ENCODE data around the gene RLN3. TPM values are rescaled to one million over a fixed set of nuclear protein-coding genes. Genes with fewer than 3 reads are reported as not detected.

Gene RLN3
- total and polyA plus RNA-seq, 10 of the 15 experiments (the other 5 are each of a cell fraction or from before 2014, with no cell fraction given), result not detected

- TF ChIP-seq NBN (IDR thresholded peaks at IDR 0.05), result peak; percentile 79
- TF ChIP-seq NFYB (IDR thresholded peaks at IDR 0.05; ENCODE audit: insufficient read depth, low read depth, low read length), result 0 out of 2 replicates have a peak, but pooled peaks have one; percentile 9
- TF ChIP-seq BACH1 (IDR thresholded peaks at IDR 0.05; ENCODE audit: borderline replicate concordance), result peak; percentile 58
- TF ChIP-seq KDM1A (IDR thresholded peaks at IDR 0.05; ENCODE audit: borderline replicate concordance), result no peak
- no peak for TF ChIP-seq EZH2 (IDR thresholded peaks at IDR 0.05; ENCODE audit: borderline replicate concordance, control insufficient read depth, low read depth, low read length)
- TF ChIP-seq FOXK2 (IDR thresholded peaks at IDR 0.05), result no peak
- peak; percentile 53 for TF ChIP-seq MYC (IDR thresholded peaks at IDR 0.05; ENCODE audit: insufficient read depth, insufficient read length, insufficient replicate concordance, low read length, severe bottlenecking)
- peak; percentile 75; the same call in 1 of the 2 replicates for TF ChIP-seq TAF1 (IDR thresholded peaks at IDR 0.05; ENCODE audit: borderline replicate concordance, low read depth, low read length)
- TF ChIP-seq JUNB (IDR thresholded peaks at IDR 0.05), result peak; percentile 15; the same call in 1 of the 2 replicates
- TF ChIP-seq BCL11A (IDR thresholded peaks at IDR 0.05; ENCODE audit: low read depth, low read length), result no peak
Measured at GRCh38 chr19:13986348-13986904, 41.5 kb upstream of the RLN3 start (continued).

GRCh38 chr19:13987101-13987890, 40.7 kb upstream of the RLN3 start:
- 53% methylated on average over 17 of the region's 17 CpGs for WGBS (ENCODE audit: insufficient coverage, insufficient replicate concordance, low lambda C conversion rate, missing lambda C conversion rate)
- H3K27me3 ChIP-seq (replicated peaks in 1 of 2; ENCODE audit: control insufficient read depth in 2 of 2, insufficient read depth in 2 of 2, low read length in 1 of 2), result no peaks in the 10 kb centered on the region
- peak overlapping the region; percentile 49; the same call in 1 of the 2 replicates for H3K4me3 ChIP-seq
- intact Hi-C loops (cut with micrococcal nuclease; ENCODE audit: unreplicated experiment), result loop anchor here (2.0 to 10.0 kb wide), 3 partner anchors 18 to 48 kb away; partner anchors contain the start of genes DCAF15 and IL27RA
- no peaks in the 10 kb centered on the region for H4K20me1 ChIP-seq (ENCODE audit: control insufficient read depth, insufficient read depth)
- ChIA-PET SMC1A (ENCODE audit: uncharacterized antibody, unreplicated experiment) (interaction anchor here (1.0 to 3.6 kb wide), 7 partner anchors 13 to 55 kb away, joined by 3 to 18 read pairs (median 4); partner anchors contain the start of gene IL27RA), RAD21 (ENCODE audit: unreplicated experiment) (interaction anchor here (0.6 to 4.2 kb wide), 8 partner anchors 17 to 72 kb away, joined by 3 to 35 read pairs (median 4); partner anchors contain the start of genes DCAF15, IL27RA and RFX1), CTCF (interaction anchor here (0.6 to 2.7 kb wide), 9 partner anchors 13 to 623 kb away, joined by 3 to 13 read pairs (median 4); partner anchors contain the start of gene IL27RA), POLR2A (interaction anchor here (1.0 to 6.5 kb wide), 7 partner anchors 11 to 72 kb away, joined by 3 to 49 read pairs (median 4); partner anchors contain the start of genes IL27RA and RFX1)
- H3K9ac ChIP-seq (ENCODE audit: control insufficient read depth, insufficient read depth, low read length), result peak overlapping the region; percentile 76
- H2AFZ ChIP-seq (ENCODE audit: control insufficient read depth, low read depth, low read length), result peak overlapping the region; percentile 54
- H3K4me1 ChIP-seq (ENCODE audit: control insufficient read depth, insufficient read depth, low read length), result peaks cover 27% of the 10 kb centered on the region
- in situ Hi-C loops (cut with MboI), result no loop called here
- no peaks in the 10 kb centered on the region for H3K9me3 ChIP-seq (replicated peaks; ENCODE audit: control insufficient read depth, insufficient read depth, low read length)
- DNase-seq (ENCODE audit: low read depth, low spot score) (no peak), FAIRE-seq (no peak), ATAC-seq (no peak)
- peak overlapping the region; percentile 83 for H3K4me2 ChIP-seq (ENCODE audit: control insufficient read depth, insufficient read depth)
- peaks cover 0 to 1% of the 10 kb centered on the region in 2 experiments; a peak in 3 of 4 replicates for H3K36me3 ChIP-seq (ENCODE audit: control insufficient read depth in 2 of 2, insufficient read depth in 2 of 2, low read length in 1 of 2)
- H3K79me2 ChIP-seq (ENCODE audit: control insufficient read depth, insufficient read depth, low read length), result no peaks in the 10 kb centered on the region
- peak overlapping the region; percentile 94 for H3K27ac ChIP-seq (ENCODE audit: control insufficient read depth, insufficient read depth)
- BruUV-seq (replicated peaks), result no TSS peak
- TF ChIP-seq ELK1 (IDR thresholded peaks at IDR 0.05; ENCODE audit: low read depth, low read length), result no peak
- no peak for TF ChIP-seq STAT1 (conservative IDR thresholded peaks at IDR 0.05)
- no peak for TF ChIP-seq EED (IDR thresholded peaks at IDR 0.05; ENCODE audit: low read depth)
- TF ChIP-seq KDM1A (IDR thresholded peaks at IDR 0.05; ENCODE audit: borderline replicate concordance), result no peak
- TF ChIP-seq POU2F2 (IDR thresholded peaks at IDR 0.05; ENCODE audit: borderline replicate concordance, low read depth, low read length), result no peak
- no peak for TF ChIP-seq ZNF622 (IDR thresholded peaks at IDR 0.05)
- TF ChIP-seq CHD4 (IDR thresholded peaks at IDR 0.05), result no peak
- TF ChIP-seq SREBF1 (IDR thresholded peaks at IDR 0.05; ENCODE audit: low read length), result no peak
